ENCODE data around the gene MAPK4. TPM values are rescaled to one million over a fixed set of nuclear protein-coding genes. Genes with fewer than 3 reads are reported as not detected.
A peak's percentile ranks its signal among the peaks of the same experiment; 100 is the strongest.

Gene MAPK4
- total RNA-seq, 1 experiment from 2014 or later: 0.21 TPM

DNA sequence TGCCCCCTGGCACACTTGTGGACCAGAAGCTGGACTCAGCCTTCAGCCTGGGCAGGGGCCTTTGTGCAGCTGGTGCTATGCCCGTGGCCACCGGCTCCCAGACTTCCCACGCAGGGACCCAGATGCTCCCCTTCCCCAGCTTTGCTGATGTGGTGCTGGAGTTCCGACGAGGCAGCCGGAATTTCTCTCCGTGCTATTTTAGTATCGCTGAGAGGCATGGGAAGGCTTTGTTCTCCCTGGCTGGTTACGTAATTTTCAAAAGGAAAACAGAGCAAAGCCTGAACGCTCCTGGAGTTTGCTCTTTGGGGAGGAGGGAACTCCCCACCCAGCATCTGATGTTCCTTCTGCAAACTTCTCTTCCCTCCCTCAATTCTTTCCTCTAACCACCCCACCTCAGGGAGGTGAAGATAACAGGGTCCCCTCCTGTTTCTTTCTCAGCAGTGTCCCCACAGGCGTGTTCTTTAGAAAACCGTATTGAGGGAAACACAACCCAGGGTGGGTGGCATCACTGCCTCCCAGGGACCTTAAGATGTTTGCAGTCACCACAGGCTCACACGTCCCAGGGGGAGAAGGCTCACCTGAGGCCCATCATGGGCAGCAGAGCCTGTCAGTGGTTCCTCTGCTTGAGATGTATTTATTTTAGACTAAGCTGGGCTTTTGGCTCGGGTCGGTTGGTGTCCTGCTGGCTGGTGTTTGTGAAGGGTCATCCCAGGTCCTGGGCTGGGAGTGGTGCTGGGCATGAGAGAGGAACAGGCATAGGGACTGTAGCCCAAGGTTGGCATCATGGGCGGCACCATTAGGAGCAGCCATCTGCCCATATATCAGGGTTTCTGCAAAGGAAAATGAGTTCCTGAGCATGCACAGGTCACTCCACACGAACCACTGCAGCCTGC is 95.0 kb downstream of the MAPK4 start:
- ChIA-PET CTCF (no interaction called here), POLR2A (no interaction called here)
- Mint-ChIP-seq H3K9me3 (ENCODE audit: unreplicated experiment) (no peaks in the 10 kb centered on the region), H3K27me3 (ENCODE audit: insufficient read depth, unreplicated experiment) (no peaks in the 10 kb centered on the region), H3K4me3 (ENCODE audit: unreplicated experiment) (no peak overlapping the region), H3K36me3 (ENCODE audit: insufficient read depth, unreplicated experiment) (no peaks in the 10 kb centered on the region), H3K27ac (ENCODE audit: low read depth, unreplicated experiment) (no peak overlapping the region), H3K4me1 (ENCODE audit: insufficient read depth, unreplicated experiment) (peaks cover 5% of the 10 kb centered on the region)
- TF ChIP-seq, protein P1, sequence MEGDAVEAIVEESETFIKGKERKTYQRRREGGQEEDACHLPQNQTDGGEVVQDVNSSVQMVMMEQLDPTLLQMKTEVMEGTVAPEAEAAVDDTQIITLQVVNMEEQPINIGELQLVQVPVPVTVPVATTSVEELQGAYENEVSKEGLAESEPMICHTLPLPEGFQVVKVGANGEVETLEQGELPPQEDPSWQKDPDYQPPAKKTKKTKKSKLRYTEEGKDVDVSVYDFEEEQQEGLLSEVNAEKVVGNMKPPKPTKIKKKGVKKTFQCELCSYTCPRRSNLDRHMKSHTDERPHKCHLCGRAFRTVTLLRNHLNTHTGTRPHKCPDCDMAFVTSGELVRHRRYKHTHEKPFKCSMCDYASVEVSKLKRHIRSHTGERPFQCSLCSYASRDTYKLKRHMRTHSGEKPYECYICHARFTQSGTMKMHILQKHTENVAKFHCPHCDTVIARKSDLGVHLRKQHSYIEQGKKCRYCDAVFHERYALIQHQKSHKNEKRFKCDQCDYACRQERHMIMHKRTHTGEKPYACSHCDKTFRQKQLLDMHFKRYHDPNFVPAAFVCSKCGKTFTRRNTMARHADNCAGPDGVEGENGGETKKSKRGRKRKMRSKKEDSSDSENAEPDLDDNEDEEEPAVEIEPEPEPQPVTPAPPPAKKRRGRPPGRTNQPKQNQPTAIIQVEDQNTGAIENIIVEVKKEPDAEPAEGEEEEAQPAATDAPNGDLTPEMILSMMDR (IDR thresholded peaks at IDR 0.05; ENCODE audit: unreplicated experiment): no peak
- intact Hi-C loops (cut with micrococcal nuclease): no loop called here
- peak; percentile 30 for DNase-seq (ENCODE audit: unreplicated experiment)
- no TSS peak for BruUV-seq (replicated peaks)

DNA sequence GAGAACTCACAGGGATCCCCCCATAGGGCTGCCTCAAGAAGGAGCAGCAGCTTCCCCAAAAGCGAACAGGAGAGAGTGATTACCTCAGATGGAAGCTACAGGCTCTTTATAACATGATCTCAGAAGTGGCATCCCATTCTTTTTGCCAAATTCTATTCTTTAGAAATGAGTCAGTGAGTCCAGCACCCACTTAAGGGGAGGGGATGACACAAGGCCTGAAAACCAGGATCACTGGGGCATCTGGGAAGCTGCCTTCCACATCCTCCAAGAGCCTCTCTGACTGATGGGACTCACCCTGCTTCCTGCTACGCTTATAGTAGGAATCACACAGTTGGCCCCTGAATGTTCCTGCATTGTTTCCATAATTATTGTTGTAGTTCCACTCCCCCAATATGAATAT is 96.5 kb downstream of the MAPK4 start:
- ChIA-PET POLR2A (no interaction called here), CTCF (interaction anchor here (1.3 kb wide), 1 partner anchor 12 kb away, joined by 6 read pairs; no protein-coding TSS in a partner anchor)
- Mint-ChIP-seq H3K4me3 (ENCODE audit: unreplicated experiment) (no peak overlapping the region), H3K4me1 (ENCODE audit: insufficient read depth, unreplicated experiment) (peaks cover 5% of the 10 kb centered on the region), H3K27me3 (ENCODE audit: insufficient read depth, unreplicated experiment) (no peaks in the 10 kb centered on the region), H3K9me3 (ENCODE audit: unreplicated experiment) (no peaks in the 10 kb centered on the region), H3K27ac (ENCODE audit: low read depth, unreplicated experiment) (no peak overlapping the region), H3K36me3 (ENCODE audit: insufficient read depth, unreplicated experiment) (no peaks in the 10 kb centered on the region)
- no TSS peak for BruUV-seq (replicated peaks)
- DNase-seq (ENCODE audit: unreplicated experiment): no peak
- intact Hi-C loops (cut with micrococcal nuclease): no loop called here
- TF ChIP-seq, protein P1 (IDR thresholded peaks at IDR 0.05; ENCODE audit: unreplicated experiment): no peak

DNA sequence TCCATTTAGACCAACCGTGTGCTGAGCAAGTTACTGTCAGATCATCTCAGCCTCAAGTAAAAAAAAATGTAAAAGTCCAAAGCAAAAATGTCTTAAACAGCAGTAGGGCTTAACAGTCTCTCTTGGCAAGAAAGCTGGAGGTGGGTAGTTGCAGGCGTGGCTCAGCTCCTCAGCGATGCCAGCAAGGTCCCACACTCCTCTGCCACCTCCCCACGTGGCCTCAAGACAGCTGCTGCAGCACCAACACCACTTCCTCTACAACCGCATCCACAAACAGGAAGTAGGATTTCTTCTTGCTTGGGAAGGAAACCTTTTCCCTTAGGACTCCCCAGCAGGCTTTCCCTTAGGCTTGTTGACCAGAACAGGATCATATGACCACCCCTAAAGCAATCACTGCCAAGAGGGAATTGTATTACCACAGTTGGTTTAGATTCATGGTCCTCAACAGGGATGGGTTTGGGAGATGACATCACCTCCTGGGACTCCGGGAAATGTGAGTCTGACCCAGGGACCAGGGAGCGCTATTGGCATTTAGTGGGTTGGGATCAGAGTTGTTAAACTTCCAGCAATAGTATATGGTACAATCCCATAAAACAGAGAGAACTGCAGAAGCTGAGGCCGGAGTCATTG is 97.1 kb downstream of the MAPK4 start:
- ChIA-PET POLR2A (no interaction called here), CTCF (interaction anchor here (0.6 to 1.3 kb wide), 2 partner anchors 12 to 84 kb away, joined by 3 to 6 read pairs; no protein-coding TSS in a partner anchor)
- intact Hi-C loops (cut with micrococcal nuclease): no loop called here
- Mint-ChIP-seq H3K36me3 (ENCODE audit: insufficient read depth, unreplicated experiment) (no peaks in the 10 kb centered on the region), H3K4me1 (ENCODE audit: insufficient read depth, unreplicated experiment) (peaks cover 5% of the 10 kb centered on the region), H3K4me3 (ENCODE audit: unreplicated experiment) (no peak overlapping the region), H3K27me3 (ENCODE audit: insufficient read depth, unreplicated experiment) (no peaks in the 10 kb centered on the region), H3K9me3 (ENCODE audit: unreplicated experiment) (no peaks in the 10 kb centered on the region), H3K27ac (ENCODE audit: low read depth, unreplicated experiment) (no peak overlapping the region)
- no peak for DNase-seq (ENCODE audit: unreplicated experiment)
- TF ChIP-seq, protein P1 (IDR thresholded peaks at IDR 0.05; ENCODE audit: unreplicated experiment): no peak
- no TSS peak for BruUV-seq (replicated peaks)

DNA sequence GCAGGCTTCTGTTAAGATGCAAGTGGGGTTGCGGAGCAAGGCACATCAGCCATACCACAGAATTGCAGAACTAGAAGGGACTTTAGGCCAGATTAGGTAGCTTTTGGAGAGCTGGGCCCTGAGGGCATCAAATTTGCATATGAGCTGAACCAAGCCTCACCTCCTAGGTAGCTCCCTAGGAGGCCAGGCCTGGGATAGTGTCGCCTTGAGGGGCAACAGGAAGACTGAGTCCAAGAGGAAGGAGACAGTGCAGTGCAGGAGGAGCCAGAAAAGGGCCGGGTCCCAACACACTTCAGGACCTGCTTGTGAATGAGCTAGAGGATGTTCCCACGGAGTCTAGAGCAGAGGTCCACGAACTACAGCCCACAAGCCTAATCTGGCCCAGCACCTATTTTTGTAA is 98.7 kb downstream of the MAPK4 start:
- H3K4me3 Mint-ChIP-seq (ENCODE audit: unreplicated experiment): no peak overlapping the region
- H3K36me3 Mint-ChIP-seq (ENCODE audit: insufficient read depth, unreplicated experiment): no peaks in the 10 kb centered on the region
- no peak for DNase-seq (ENCODE audit: unreplicated experiment)
- TF ChIP-seq, protein P1 (IDR thresholded peaks at IDR 0.05; ENCODE audit: unreplicated experiment): no peak
- CTCF ChIA-PET: interaction anchor here (0.8 kb wide), 1 partner anchor 203 kb away, joined by 3 read pairs; no protein-coding TSS in a partner anchor
- POLR2A ChIA-PET: no interaction called here
- peaks cover 5% of the 10 kb centered on the region for H3K4me1 Mint-ChIP-seq (ENCODE audit: insufficient read depth, unreplicated experiment)
- BruUV-seq (replicated peaks): no TSS peak
- H3K27me3 Mint-ChIP-seq (ENCODE audit: insufficient read depth, unreplicated experiment): no peaks in the 10 kb centered on the region
- H3K27ac Mint-ChIP-seq (ENCODE audit: low read depth, unreplicated experiment): no peak overlapping the region
- intact Hi-C loops (cut with micrococcal nuclease): no loop called here
- H3K9me3 Mint-ChIP-seq (ENCODE audit: unreplicated experiment): no peaks in the 10 kb centered on the region
